HG03175 (cell line): ENCODE results near the gene GNPAT.
"Not testable (repeated sequence)": the region's sequence is repeated elsewhere in the genome, so short reads cannot be mapped to it uniquely, and the experiment has no call there.

Experiments used
- ATAC-seq: cut with Tn5 transposase; IDR thresholded peaks from one replicate; pipeline ENCODE4 v1.9.1; 2021; ENCODE audit warnings: mild to moderate bottlenecking, moderate library complexity; ENCODE audit not compliant: unreplicated experiment

Gene GNPAT

DNA sequence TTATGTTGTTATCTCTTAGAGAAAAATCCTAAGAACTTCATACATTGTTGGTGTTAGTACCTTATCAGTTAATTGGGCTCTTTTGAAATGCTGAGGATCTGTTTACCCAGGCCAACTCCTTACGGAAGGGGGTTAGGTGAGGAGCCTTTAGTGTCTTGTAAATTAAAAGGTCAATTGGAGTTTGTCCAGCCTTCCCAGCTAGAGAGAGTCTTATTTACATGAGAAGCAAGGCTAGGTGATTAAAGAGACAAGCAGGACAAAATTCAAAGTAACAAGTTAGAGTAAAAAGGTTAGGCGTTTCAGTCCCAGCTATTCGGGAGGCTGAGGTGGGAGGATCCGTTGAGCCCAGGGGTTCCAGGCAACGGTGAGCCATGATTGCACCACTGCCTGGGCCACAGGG is 28.7 kb upstream of the GNPAT start:
- ATAC-seq: not testable (repeated sequence)

DNA sequence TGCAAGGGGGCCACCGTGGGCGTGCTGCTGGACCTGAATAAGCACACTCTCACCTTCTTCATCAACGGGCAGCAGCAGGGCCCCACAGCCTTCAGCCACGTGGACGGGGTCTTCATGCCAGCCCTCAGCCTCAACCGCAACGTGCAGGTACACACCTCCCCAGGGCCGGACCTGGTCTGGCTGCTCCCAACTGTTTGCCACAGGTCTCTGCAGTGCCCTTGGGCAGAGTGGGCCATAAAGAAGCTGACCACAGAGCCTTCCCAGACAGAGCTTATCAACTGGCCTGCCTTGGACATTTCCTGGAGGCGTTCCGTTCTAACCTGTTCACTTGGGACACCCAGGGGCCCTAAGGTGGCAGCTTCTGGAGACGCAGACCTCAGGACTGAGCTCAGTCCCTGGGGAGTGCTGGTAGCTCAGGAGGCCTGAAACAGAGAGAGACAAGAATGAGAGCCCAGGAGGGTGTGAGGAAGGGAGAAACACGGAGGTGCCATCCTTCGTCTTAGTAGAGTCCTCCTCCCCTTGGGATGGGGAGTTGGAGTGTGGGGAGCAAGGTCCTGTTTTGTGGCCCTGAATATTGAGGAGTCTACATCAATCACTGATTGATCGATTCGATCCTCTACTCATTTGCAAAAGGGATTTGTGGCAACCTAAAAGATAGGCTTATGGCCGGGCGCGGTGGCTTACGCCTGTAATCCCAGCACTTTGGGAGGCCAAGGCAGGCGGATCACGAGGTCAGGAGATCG is 27.0 kb upstream of the GNPAT start:
- no peak for ATAC-seq

DNA sequence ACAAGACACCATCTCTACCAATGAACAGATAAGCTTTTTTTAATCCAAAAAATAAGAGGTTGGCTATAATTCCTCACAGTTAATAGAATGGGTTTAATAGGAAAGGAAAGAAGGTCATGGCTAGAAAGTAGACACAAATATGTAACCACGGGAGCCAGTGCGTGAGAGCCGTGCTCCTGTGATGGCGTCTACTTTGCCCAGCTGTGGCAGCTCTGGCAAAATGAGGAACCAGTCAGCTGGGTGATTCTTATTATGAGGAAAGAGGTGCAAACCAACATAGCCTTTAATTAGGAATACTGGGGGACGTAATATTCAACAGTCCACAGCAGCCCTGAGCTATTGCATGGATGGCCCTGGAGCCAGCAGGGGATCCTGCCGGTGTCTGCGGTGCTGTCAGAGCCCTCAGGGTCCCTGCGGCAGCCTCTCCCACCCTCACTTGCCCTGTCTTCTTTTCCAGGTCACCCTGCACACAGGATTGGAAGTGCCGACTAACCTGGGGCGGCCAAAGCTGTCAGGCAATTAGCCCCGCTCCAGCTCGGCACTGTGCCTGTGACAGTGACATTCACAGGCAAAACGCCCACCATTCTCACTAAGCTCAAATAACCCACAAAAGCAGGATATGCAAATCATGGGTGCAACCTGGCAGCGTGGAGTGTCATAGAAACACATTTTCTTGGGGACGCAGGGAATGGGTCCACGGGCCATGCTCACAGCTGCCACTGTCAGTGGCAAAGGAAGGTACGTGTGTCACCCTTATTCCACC is 25.9 kb upstream of the GNPAT start:
- ATAC-seq: no peak

DNA sequence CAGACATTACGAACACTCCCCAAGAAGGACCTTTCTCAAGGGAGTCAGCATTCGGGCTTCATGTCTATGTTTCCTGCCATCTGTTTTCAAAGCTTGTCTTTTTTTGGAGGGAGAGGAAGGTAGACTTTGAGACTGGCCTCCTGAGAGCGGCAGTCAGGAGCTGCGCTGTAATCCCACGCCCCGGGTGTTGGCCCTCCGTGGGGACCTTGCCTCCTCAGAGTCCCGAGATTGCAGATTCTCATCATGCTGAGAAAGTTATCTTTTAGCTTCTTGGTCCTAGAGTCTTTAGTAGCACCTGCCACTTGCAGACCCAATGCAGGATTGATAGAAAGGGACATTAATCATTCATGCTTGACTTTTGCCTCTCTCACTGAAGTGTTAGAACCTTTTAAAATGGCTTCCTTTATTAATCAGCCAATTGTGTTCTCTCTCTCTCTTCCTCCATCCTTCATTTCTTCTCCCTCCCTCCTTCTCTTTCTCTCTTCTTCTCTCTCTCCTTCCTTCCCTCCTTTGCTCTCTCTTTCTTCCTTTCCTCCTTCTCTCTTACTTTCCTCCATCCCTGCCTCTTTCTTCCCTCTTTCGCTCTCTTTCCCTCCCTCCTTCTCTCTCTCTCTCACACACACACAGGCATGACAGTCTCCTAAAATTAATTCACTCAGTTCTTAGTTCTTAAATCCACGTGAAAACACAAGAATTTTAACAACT is 25.2 kb upstream of the GNPAT start:
- ATAC-seq: no peak

DNA sequence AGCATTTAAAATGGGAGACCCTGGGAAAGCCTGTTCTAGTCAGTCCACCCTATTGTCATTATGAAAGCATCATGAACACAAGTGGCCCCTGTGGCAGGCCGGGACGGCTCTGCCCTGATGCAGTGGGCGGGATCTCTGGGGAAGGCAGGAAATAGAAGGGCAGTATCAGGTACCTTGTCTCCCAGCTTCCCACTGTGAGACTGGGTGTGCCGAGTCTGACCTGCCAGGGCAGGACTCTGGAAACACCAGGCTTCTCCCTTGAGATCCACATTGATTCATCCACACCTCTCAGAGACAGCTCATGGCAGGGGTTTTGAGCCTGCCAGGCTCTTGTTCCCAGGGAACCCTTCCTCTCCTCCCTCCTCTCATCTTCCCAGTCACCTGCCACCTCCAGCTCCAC is 24.5 kb upstream of the GNPAT start:
- no peak for ATAC-seq

DNA sequence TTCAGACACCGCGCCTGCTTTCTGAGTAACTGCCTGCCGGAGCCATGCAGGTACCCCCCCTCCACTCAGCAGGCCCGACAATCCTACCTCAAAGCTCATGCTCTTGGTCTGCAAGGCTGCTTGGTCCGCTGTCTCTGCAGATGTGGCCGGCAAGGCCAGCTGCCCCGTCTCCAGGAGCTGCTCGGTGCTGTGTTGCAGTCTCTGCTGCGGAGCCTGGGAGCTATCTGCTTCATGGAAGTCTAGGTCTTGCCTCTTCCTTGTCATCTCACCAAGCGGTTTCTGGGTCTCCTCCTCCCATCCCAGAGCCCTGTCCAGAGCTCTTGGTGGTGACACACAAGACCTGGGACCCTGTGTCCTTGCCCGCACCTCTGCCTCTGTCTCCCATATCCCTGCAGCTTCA is 24.0 kb upstream of the GNPAT start:
- no peak for ATAC-seq

DNA sequence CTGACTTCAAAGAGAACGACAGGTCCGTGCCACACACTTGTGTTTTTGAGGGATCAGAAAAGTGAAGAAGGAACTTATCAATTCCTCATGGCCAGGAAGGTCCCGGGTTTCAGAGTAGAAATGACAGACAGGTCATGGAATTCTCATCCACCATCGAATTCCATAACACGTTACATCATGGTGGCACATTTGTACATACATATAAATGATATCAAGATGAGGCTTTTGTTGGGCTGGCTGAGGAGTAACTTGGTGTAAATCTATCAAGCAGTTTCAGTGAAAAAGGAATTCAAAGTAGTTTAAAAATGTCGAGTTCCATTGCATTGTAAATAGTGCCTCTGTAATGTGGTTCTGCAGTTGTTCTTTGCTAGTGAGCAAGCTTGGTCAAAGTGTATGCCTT is 22.9 kb upstream of the GNPAT start:
- no peak for ATAC-seq

DNA sequence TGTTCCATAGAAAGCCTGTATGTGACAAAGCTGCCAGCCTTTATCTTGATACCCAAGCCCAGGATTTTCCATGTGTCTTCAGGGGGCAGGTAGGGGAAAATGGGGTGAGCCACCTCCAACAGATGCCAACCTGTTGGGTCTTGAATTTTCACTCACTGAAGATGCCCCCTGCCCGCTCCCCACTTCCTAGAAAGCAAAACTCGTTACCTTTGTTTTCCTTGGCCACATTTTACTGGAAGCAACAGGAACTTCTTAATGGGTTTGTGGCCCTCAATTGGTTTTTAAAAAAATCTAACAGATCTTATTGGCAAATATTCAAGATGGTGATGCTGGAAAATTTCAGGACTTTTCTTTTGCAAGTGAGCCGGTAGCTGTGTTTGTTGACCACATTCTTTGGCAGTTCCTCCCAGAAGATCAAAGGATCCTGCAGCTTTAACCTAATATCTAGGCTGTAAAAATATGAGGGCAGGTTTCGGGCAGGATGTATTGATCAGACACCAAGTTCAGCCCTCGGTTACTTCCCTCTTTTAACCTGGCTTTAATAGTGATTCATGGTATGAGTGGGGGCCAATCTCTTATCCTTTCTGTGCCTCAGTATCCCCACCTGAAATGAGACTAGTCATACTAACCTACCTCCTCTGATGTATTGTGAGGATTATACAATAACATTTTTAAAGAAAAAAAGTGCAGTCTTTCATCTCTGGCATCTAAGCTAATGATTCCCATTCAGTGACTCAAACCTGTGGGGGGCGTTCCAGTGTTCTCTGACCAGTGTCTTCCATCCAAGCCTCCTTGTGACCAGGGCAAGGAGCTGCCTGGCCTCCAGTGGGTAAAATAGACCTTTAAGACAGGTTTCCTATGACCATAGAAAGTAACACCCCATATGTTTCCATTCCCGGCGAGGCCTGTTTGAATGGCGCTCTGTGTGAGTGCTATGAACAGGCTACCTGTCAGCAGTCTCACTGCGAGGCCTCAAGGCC is 21.3 kb upstream of the GNPAT start:
- ATAC-seq: no peak

DNA sequence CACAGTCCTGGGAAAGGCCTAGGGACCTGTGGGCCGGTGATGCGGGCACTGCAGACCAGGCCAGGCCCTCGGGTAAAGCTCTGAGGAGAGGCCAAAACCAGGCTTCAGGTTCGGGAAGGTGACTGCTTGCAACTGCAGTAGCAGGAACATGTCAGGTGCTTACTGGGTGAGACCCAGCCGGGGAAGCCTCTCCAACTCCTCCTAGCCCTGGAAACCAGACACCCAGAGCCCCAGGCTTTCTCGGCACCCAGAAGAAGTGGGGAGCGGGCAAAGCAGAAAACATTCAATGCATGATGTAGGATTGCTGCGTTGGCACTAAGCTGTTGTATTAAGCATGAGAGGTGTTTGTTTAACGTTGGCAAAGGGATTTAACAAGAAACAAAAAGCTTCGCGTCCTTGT is 20.2 kb upstream of the GNPAT start:
- ATAC-seq: no peak

DNA sequence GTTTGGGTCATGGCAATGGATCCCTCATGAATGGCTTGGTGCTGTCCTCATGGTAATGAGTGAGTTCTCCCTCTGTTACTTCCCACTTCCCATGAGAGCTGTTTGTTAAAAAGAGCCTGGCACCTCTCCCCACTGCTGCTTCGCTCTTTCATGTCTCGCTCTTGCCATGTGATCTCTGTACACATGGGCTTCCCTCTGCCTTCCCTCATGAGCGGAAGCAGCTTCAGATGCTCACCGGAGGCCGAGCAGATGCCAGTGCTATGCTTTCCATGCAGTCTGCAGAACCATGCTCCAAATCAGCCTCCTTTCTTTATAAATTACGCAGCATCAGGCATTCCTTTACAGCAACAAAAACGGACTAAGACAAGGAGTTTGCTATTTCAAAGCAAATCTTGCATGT is 14.9 kb upstream of the GNPAT start:
- no peak for ATAC-seq

DNA sequence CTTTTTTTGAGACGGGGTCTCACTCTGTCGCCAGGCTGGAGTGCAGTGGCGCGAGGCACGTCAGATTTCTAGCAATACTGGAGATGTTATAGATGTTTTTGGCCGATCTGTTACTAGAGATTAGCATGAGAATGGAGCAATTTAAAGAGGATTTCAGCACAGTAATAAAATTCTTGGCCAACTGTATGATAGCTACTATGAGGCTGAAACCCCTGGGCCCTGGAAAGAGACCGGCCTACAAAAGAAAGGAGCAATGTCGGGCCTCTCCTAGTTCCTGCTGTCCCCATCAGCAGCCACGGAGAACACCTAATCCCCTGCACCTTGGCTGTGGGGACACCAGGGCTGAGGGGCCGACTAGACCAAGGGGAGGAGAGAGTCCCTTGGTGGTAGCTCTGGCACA is 9.5 kb upstream of the GNPAT start:
- ATAC-seq: no peak

DNA sequence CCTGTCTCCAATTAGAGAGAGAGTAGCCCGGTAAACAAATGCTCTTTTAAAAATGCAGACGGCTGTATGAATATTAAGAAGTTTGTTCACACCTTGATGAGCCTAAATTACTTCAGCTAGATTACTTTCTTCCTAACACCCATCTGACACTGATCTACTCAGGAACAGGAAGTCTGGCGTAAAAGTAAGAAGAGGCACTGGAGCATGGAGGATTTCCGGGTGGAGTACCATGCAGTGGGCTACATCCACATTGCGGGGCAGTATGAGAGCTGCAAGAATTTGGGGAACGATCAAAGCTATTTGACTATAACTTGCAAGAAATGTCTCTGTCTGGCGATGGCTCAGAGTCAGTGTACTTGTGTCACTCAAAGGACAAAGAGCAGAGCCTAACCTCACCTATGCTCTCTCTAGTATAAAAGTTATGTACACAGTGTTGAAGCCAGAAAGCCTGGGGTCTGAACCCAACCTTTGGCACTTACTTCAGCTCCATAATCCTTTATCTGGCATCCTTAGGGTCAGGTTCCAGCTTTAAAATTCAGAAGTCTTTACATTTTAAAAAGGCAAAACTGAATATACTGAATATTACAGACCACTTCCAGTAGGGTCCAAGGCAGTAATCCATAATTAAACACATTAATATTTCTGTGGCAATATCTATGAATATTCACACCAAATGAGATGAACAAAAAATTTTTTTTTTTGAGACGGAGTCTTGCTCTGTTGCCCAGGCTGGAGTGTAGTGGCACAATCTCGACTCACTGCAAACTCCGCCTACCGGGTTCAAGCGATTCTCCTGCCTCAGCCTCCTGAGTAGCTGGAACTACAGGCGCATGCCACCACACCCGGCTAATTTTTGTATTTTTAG is 7.9 kb upstream of the GNPAT start:
- peak; percentile 77 for ATAC-seq

DNA sequence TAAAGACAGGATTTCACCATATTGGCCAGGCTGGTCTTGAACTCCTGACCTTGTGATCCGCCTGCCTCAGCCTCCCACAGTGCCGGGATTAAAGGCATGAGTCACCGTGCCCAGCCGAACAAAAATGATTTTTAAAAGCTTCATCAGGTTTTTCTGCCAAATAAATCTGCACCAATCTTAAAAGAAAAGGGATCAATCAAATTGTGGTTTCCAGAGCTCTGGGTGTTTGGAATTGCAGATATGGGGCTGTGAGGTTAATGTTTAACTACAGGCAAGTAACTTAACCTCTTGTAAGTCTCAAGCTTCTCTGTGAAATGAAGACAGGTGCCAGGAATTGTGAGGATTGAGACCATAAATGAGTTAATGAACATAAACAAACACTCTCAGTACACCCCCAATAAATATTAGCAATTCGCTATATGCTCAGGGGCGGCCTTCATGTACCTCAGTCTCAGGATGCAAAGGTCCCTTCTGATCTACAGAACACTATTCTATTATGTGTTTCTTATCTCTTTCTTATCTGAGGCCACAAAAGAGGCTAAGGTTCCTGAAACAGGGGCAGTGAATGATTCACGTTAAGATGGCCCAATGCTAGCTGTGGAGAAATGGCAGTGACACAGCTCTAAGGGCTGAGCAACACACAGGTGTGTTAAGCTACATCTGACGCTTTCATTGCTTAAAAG is 7.1 kb upstream of the GNPAT start:
- no peak for ATAC-seq

DNA sequence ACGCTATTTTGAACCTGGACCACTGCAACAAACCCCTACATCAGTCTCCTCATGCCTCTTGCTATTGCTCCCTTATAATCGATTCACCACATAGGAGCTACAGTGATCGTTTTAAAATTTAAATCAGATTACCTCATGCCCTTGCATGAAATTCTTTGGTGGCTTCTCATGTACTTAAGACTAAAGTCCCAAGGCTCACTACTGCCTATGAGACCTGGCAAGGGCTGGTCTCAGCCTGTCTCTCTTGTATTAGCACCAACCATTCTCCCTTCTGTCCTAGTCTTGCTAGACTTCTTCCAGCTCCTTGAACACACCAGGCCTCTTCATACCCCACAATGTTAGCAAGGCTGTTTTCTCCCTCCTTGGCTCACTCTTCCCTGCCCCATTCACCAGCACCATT is 6.5 kb upstream of the GNPAT start:
- no peak for ATAC-seq

DNA sequence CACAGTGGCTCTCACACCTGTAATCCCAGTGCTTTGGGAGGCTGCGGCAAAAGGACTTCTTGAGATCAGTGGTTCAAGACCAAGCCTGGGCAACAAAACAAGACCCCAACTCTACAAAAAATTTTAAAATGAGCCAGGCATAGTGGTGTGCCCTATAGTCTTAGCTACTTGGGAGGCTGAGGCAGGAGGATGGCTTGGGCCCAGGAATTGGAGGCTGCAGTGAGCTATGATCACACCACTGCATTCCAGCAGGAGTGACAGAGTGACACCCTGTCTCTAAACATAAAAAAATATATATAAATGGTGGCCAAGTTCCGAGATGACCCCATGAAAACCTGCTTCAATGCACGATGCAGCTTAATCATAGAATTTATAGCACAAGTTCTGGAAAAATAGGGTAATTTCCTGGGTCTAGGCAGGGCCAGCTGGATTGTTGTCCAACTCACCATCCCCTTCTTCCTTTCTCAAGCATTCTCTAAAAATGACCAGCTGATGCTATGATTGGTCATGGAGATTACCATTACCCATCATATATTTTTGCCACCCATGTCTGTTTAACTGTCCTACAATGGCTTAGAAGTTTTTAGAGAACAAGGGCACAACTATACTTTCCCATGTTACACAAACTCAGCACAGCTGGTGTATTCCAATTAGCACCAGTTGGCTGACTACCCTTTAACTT is 5.3 kb upstream of the GNPAT start:
- ATAC-seq: no peak

DNA sequence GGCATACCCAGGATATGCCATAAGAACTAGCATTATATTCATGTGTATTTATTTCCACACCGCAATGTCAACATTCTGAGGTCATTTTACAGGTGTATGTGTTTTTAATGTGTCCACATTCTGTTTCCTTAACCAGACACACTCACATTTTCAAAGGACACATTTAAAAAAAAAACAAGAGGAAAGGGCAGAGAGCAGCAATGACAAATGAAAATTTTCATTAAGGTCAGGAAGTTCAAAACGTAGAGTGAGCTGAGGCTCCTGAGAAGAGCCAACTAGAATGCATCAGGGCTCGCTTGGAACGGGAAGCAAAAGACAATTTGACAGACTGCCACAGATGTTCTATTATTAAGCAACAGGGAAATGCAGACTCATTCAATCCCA is 4.8 kb upstream of the GNPAT start:
- ATAC-seq: no peak

DNA sequence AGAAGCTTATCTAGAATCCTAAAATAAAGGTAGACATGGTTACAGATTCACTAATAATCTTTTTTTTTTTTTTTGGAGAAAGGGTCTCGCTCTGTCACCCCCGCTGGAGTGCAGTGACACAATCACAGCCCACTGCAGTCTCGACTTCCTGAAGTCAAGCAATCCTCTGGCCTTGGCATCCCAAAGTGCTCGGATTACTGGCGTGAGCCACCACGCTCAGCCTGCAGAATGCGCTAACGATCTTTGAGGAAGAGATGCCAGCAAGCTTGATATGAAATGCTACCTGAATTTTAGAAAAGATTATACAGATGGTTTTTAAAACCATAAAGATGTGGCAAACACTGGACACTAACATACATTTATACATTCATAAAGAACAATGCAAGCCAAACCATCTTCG is 4.1 kb upstream of the GNPAT start:
- ATAC-seq: no peak

DNA sequence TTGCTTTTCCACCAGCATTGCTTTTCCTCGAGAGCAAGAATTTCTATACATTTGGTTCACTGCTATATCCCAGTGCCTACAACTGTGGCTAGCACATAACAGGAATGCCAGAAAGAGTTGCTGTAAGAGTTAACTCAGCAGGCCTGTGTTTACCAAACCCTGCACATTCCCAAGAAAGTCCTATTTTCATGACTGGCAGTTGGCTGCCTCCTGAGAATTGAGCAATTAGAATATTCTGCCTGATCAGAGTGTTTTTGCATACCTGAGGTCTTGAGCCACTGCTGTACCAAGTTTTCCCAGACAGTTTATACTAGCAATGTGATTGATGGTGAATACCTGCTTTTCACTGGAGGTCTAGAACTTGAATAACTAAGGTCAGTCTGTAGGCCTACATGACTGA is 2.7 kb upstream of the GNPAT start:
- ATAC-seq: no peak

DNA sequence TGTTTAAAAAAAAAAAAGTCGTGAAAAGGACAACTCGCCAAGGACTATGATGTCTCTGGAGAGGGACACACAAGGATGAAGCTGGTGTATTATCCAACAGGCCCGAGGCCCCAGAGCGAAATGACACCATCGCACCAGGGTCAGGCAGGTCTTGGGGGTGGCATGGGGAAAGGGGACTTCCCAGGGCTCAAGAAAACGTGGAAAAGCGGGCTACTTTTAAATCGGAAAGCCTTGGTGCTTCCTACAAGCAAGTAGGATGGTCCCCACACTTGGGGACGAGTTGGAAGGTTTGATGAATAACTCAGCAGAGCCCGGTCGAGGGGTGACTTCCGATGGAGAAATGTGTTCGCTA is 505 bp upstream of the GNPAT start:
- ATAC-seq: no peak
